OCI-LY7 (cell line): ENCODE data around the gene RIMS1.

Experiments used
- CTCF ChIP-seq: fragments of 200-600 bp; sonication (generic); conservative IDR thresholded peaks from 2 replicates; pipeline ENCODE4 v1.5.1; 2014; ENCODE audit warnings: mild to moderate bottlenecking, antibody characterized with exemption, low read length, moderate library complexity, mixed read lengths
- EZH2phosphoT487 ChIP-seq: fragments of 200-600 bp; sonication (generic); IDR thresholded peaks from 2 replicates; pipeline ENCODE4 v1.6.1; 2018; ENCODE audit warnings: low read depth, borderline replicate concordance, mild to moderate bottlenecking, mixed run types, antibody characterized with exemption, low read length, moderate library complexity, mixed read lengths

DNA sequence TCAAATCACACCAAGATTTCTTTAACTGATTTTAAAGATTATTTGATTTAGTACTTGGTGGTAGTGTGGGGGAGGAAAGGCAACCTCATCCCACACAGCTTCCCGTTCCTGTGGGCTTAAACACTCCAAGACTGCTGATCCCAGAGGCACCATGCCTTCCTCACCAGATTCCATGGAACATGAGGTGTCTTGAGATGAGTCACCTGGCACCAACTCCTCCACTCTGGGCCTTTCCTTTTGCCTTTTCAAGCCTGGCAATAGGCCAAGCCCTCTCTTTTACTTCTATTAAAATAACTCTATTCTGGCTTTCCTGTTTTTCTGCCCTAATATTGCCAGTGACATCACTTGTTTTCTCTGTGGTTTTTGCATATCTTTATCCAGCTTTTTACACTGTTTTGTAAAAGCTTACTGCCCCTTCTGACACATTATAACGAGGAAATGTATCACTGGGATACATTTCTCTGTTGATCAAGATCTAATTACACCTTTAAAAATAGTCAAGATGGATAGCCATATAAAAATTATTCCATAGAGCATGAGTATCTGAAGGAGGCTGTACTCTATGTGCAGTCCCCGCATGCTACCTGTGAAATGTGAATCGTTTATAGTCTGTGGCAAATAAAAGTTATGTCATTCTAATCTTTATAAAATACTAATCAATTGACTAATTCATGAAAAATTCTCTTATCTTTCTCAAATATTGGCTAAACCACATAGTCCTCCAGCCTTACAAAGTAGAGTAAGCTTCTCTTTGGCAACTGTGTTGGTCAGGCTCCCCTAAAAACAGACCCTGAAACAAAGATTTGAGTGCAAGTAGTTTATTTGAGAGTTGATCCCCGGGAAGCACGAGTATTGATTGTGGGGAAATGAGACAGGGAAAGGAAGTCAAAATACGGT, 477.7 kb downstream of the RIMS1 start:
- TF ChIP-seq CTCF (no peak), EZH2phosphoT487 (no peak)
